Liver (tissue), 9 donors: ENCODE data around the gene SMPDL3B. TPM values are rescaled to one million over a fixed set of nuclear protein-coding genes. Genes with fewer than 3 reads are reported as not detected.

Experiments used
- DNase-seq: peaks from one replicate; pipeline ENCODE4 v3.0.0-alpha.2; 2017; ENCODE audit warnings: low spot score
- H3K27ac ChIP-seq, 2 donors: one replicate each; pipeline ENCODE4 v1.7.0; 2013; ENCODE audit warnings: inconsistent platforms in 2 of 2, low read length in 2 of 2, control low read depth in 1 of 2, low read depth in 1 of 2, mild to moderate bottlenecking in 1 of 2
- H3K27me3 ChIP-seq, 4 donors: one replicate each; pipeline versions ENCODE4 v1.6.1 to v1.7.0; 2013; ENCODE audit warnings: low read length in 3 of 4, inconsistent platforms in 1 of 4, mild to moderate bottlenecking in 1 of 4, moderate library complexity in 1 of 4; ENCODE audit not compliant: control insufficient read depth in 4 of 4, insufficient read depth in 4 of 4
- H3K36me3 ChIP-seq, 4 donors: one replicate each; pipeline versions ENCODE4 v1.6.1 to v1.7.0; 2013; ENCODE audit warnings: low read length in 3 of 4, mild to moderate bottlenecking in 3 of 4, low read depth in 1 of 4, moderate library complexity in 1 of 4; ENCODE audit not compliant: control insufficient read depth in 4 of 4, insufficient read depth in 3 of 4
- H3K4me1 ChIP-seq, 4 donors: one replicate each; pipeline versions ENCODE4 v1.6.1 to v1.7.0; 2013; ENCODE audit warnings: low read length in 3 of 4, mild to moderate bottlenecking in 3 of 4, moderate library complexity in 1 of 4; ENCODE audit not compliant: control insufficient read depth in 4 of 4, insufficient read depth in 4 of 4
- H3K4me3 ChIP-seq, 3 donors: one replicate each; pipeline versions ENCODE4 v1.6.1 to v1.7.0; 2013; ENCODE audit warnings: low read length in 3 of 3, control low read depth in 1 of 3, low read depth in 1 of 3, mild to moderate bottlenecking in 1 of 3
- H3K9ac ChIP-seq, 2 donors: one replicate each; pipeline ENCODE4 v1.7.0; 2013; ENCODE audit warnings: low read length in 2 of 2, mild to moderate bottlenecking in 2 of 2, moderate library complexity in 2 of 2, control low read depth in 1 of 2, low read depth in 1 of 2
- H3K9me3 ChIP-seq, 4 donors: one replicate each; pipeline versions ENCODE4 v1.6.1 to v1.7.0; 2013; ENCODE audit warnings: low read length in 3 of 4; ENCODE audit not compliant: control insufficient read depth in 4 of 4
- ATF3 ChIP-seq: IDR thresholded peaks from 2 replicates; pipeline ENCODE4 v1.6.1; 2016; ENCODE audit warnings: antibody characterized with exemption
- CTCF ChIP-seq: fragments of 150-350 bp; IDR thresholded peaks from 2 replicates; pipeline ENCODE4 v1.5.1; 2017; ENCODE audit warnings: improper control_type of control experiment, low read depth, low read length; ENCODE audit not compliant: missing input control
- EGR1 ChIP-seq, 2 donors: IDR thresholded peaks; 2 replicates each; pipeline ENCODE4 v1.6.1; 2016 to 2018; ENCODE audit warnings: antibody characterized with exemption in 2 of 2, low read depth in 2 of 2
- FOXA1 ChIP-seq: IDR thresholded peaks from 2 replicates; pipeline ENCODE4 v1.6.1; 2016; ENCODE audit warnings: antibody characterized with exemption
- FOXA2 ChIP-seq: IDR thresholded peaks from 2 replicates; pipeline ENCODE4 v1.6.1; 2016; ENCODE audit warnings: antibody characterized with exemption
- GABPA ChIP-seq, 2 donors: IDR thresholded peaks in 1 of 2; conservative IDR thresholded peaks in 1 of 2; 2 replicates each; pipeline ENCODE4 v1.6.1; 2016; ENCODE audit warnings: antibody characterized with exemption in 2 of 2, mild to moderate bottlenecking in 1 of 2, moderate library complexity in 1 of 2
- HNF4A ChIP-seq, 2 donors: conservative IDR thresholded peaks; 2 replicates each; pipeline ENCODE4 v1.6.1; 2016; ENCODE audit warnings: antibody characterized with exemption in 2 of 2, mild to moderate bottlenecking in 2 of 2
- HNF4G ChIP-seq: IDR thresholded peaks from 2 replicates; pipeline ENCODE4 v1.6.1; 2016; ENCODE audit warnings: antibody characterized with exemption
- JUND ChIP-seq, 2 donors: IDR thresholded peaks; 2 replicates each; pipeline ENCODE4 v1.6.1; 2016; ENCODE audit warnings: antibody characterized with exemption in 2 of 2
- NR2F2 ChIP-seq: IDR thresholded peaks from 2 replicates; pipeline ENCODE4 v1.6.1; 2016; ENCODE audit warnings: antibody characterized with exemption
- RAD21 ChIP-seq, 2 donors: IDR thresholded peaks; 2 replicates each; pipeline ENCODE4 v1.6.1; 2016; ENCODE audit warnings: antibody characterized with exemption in 2 of 2, mild to moderate bottlenecking in 2 of 2
- REST ChIP-seq: IDR thresholded peaks from 2 replicates; pipeline ENCODE4 v1.6.1; 2016; ENCODE audit warnings: antibody characterized with exemption, mild to moderate bottlenecking
- RXRA ChIP-seq, 2 donors: IDR thresholded peaks; 2 replicates each; pipeline ENCODE4 v1.6.1; 2017 to 2018; ENCODE audit warnings: antibody characterized with exemption in 2 of 2, mild to moderate bottlenecking in 1 of 2
- SP1 ChIP-seq: IDR thresholded peaks from 2 replicates; pipeline ENCODE4 v1.6.1; 2018; ENCODE audit warnings: antibody characterized with exemption, mild to moderate bottlenecking
- TAF1 ChIP-seq: conservative IDR thresholded peaks from 2 replicates; pipeline ENCODE4 v1.6.1; 2016; ENCODE audit warnings: antibody characterized with exemption, mild to moderate bottlenecking
- YY1 ChIP-seq: IDR thresholded peaks from 2 replicates; pipeline ENCODE4 v1.6.1; 2016; ENCODE audit warnings: antibody characterized with exemption, mild to moderate bottlenecking
- ZBTB33 ChIP-seq: IDR thresholded peaks from 2 replicates; pipeline ENCODE4 v1.6.1; 2016; ENCODE audit warnings: antibody characterized with exemption
- WGBS: extraction: QIAGEN DNeasy Blood & Tissue Kit; methylation state at CpG from one replicate; pipeline ENCODE4 v1.1.7; 2013; 5-methylcytosine and 5-hydroxymethylcytosine counted together
- polyA plus RNA-seq, 2 donors: library from polyadenylated mRNA; stranded (reverse) in 1 of 2; unstranded in 1 of 2; fragments of 200-250 nt in 1 of 2; fragments of >200 nt in 1 of 2; fragmentation: Nextera tagmentation in 1 of 2; extraction: Ambion mirVana in 1 of 2; gene quantifications; one replicate each; pipeline versions ENCODE4 v1.2.1 to v1.2.3, GENCODE V29; 2013 to 2015
- total RNA-seq, 2 donors: library from RNA; depleted of rRNA; stranded (reverse); fragments of >200 nt; gene quantifications; one replicate each; pipeline ENCODE4 v1.2.3, GENCODE V29; 2014
- TF ChIP-seq, protein P1 (sequence below): IDR thresholded peaks from 2 replicates; pipeline ENCODE4 v1.6.1; 2016; ENCODE audit warnings: antibody characterized with exemption
- donor health status: healthy.
- donor health status: healthy.
- donor health status: healthy.
- donor health status: healthy.
- donor health status: healthy.

The SMPDL3B gene
- total and polyA plus RNA-seq, 4 donors: 0.24 to 0.37 (median 0.32) TPM

- TF ChIP-seq REST: no peak
- TF ChIP-seq GABPA (IDR thresholded peaks at IDR 0.05 in 1 of 2, conservative IDR thresholded peaks at IDR 0.05 in 1 of 2): no peak
- TF ChIP-seq, protein P1, sequence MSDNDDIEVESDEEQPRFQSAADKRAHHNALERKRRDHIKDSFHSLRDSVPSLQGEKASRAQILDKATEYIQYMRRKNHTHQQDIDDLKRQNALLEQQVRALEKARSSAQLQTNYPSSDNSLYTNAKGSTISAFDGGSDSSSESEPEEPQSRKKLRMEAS: no peak
- TF ChIP-seq RXRA (IDR thresholded peaks at IDR 0.05): peak; percentile 55 to 58
- TF ChIP-seq JUND (IDR thresholded peaks at IDR 0.05): no peak
- TF ChIP-seq HNF4G: no peak
These were observed 16.6 kb downstream of the SMPDL3B start (continued) for GRCh38 chr1:27951396-27951795.

- Histone ChIP-seq H3K36me3 (no peaks in the 10 kb centered on the region), H3K27me3 (no peaks in the 10 kb centered on the region), H3K4me1 (peaks cover 1 to 41% (median 31%) of the 10 kb centered on the region in 4 donors), H3K4me3 (no peak overlapping the region), H3K9me3 (no peaks in the 10 kb centered on the region), H3K9ac (no peak overlapping the region), H3K27ac (peak overlapping the region; percentile 46 to 68)
- 21% methylated on average over 3 of the region's 3 CpGs for WGBS
- TF ChIP-seq NR2F2: no peak
- TF ChIP-seq CTCF: no peak
- TF ChIP-seq FOXA2: peak; percentile 29
- TF ChIP-seq JUND (IDR thresholded peaks at IDR 0.05): peak in 1 of 2 donors; percentile 85
- no peak for TF ChIP-seq ZBTB33
- peak; percentile 20 to 24 for TF ChIP-seq RAD21 (IDR thresholded peaks at IDR 0.05)
- peak; percentile 47 for TF ChIP-seq HNF4G
- TF ChIP-seq RXRA (IDR thresholded peaks at IDR 0.05): peak; percentile 81 to 89
- peak in 1 of 2 donors; percentile 68 for TF ChIP-seq EGR1 (IDR thresholded peaks at IDR 0.05; ENCODE audit: low read depth in 2 of 2)
- TF ChIP-seq YY1: peak; percentile 87
- TF ChIP-seq SP1: peak; percentile 88
- peak; percentile 77 for TF ChIP-seq REST
- TF ChIP-seq TAF1: no peak
- no peak for TF ChIP-seq FOXA1
- TF ChIP-seq, protein P1: peak; percentile 73
- peak; percentile 89 to 92 for TF ChIP-seq HNF4A (conservative IDR thresholded peaks at IDR 0.05)
- TF ChIP-seq GABPA (IDR thresholded peaks at IDR 0.05 in 1 of 2, conservative IDR thresholded peaks at IDR 0.05 in 1 of 2): peak in 1 of 2 donors; percentile 62
- peak; percentile 38 for TF ChIP-seq ATF3
- DNase-seq: no peak
These were observed 17.3 kb downstream of the SMPDL3B start for GRCh38 chr1:27952147-27952546.
